Glutamatergic neuron (in vitro differentiated cells): Measurements from ENCODE around the gene PIWIL4. TPM values are rescaled to one million over a fixed set of nuclear protein-coding genes. Genes with fewer than 3 reads are reported as not detected.

Experiments
- DNase-seq: peaks from one replicate; pipeline ENCODE4 v3.0.0; 2022
- H3K27ac Mint-ChIP-seq: one replicate; pipeline ENCODE4 v1.8.0; 2020; ENCODE audit warnings: mild to moderate bottlenecking, mixed read lengths, inconsistent platforms; ENCODE audit not compliant: unreplicated experiment
- H3K27me3 Mint-ChIP-seq: one replicate; pipeline ENCODE4 v1.8.0; 2020; ENCODE audit warnings: mild to moderate bottlenecking, moderate library complexity, mixed read lengths, inconsistent platforms; ENCODE audit not compliant: unreplicated experiment
- H3K36me3 Mint-ChIP-seq: one replicate; pipeline ENCODE4 v1.8.0; 2020; ENCODE audit warnings: mild to moderate bottlenecking, mixed read lengths, inconsistent platforms; ENCODE audit not compliant: unreplicated experiment
- H3K4me1 Mint-ChIP-seq: one replicate; pipeline ENCODE4 v1.8.0; 2020; ENCODE audit warnings: mild to moderate bottlenecking, low read depth, mixed read lengths, inconsistent platforms; ENCODE audit not compliant: unreplicated experiment
- H3K4me3 Mint-ChIP-seq: one replicate; pipeline ENCODE4 v1.8.0; 2020; ENCODE audit warnings: mild to moderate bottlenecking, mixed read lengths, inconsistent platforms; ENCODE audit not compliant: unreplicated experiment
- H3K9me3 Mint-ChIP-seq: one replicate; pipeline ENCODE4 v1.8.0; 2020; ENCODE audit warnings: mild to moderate bottlenecking, moderate library complexity, mixed read lengths, inconsistent platforms; ENCODE audit not compliant: unreplicated experiment
- CTCF ChIP-seq: fragments of 200-600 bp; sonication (generic); IDR thresholded peaks from one replicate; pipeline ENCODE4 v1.5.0; 2021; ENCODE audit not compliant: partially characterized antibody, unreplicated experiment
- total RNA-seq: library from RNA; stranded (reverse); fragmentation: NEBNext Ultra II Directional; extraction: Animal tissue kit (Norgen Biotek cat#: 25700); gene quantifications from one replicate; pipeline ENCODE4 v1.2.1, GENCODE V29; 2021; ENCODE audit not compliant: unreplicated experiment

Gene PIWIL4
- total RNA-seq, 1 donor from 2014 or later = 0.69 TPM

- TF ChIP-seq CTCF = no peak
- Mint-ChIP-seq H3K4me3 (no peak overlapping the region), H3K4me1 (no peaks in the 10 kb centered on the region), H3K27ac (no peak overlapping the region), H3K36me3 (no peaks in the 10 kb centered on the region), H3K27me3 (no peaks in the 10 kb centered on the region), H3K9me3 (no peaks in the 10 kb centered on the region)
- no peak for DNase-seq
Observed at GRCh38 chr11:94533696-94534630, 33.2 kb upstream of the PIWIL4 start.

- no peak for DNase-seq
- Mint-ChIP-seq H3K4me3 (no peak overlapping the region), H3K36me3 (no peaks in the 10 kb centered on the region), H3K4me1 (no peaks in the 10 kb centered on the region), H3K27ac (no peak overlapping the region), H3K9me3 (no peaks in the 10 kb centered on the region), H3K27me3 (no peaks in the 10 kb centered on the region)
- TF ChIP-seq CTCF = no peak
Observed at GRCh38 chr11:94536386-94536785, 30.8 kb upstream of the PIWIL4 start.

- Mint-ChIP-seq H3K4me3 (no peak overlapping the region), H3K27me3 (no peaks in the 10 kb centered on the region), H3K36me3 (no peaks in the 10 kb centered on the region), H3K9me3 (no peaks in the 10 kb centered on the region), H3K27ac (no peak overlapping the region), H3K4me1 (no peaks in the 10 kb centered on the region)
- DNase-seq = no peak
- TF ChIP-seq CTCF = no peak
Observed at GRCh38 chr11:94537031-94537600, 30.1 kb upstream of the PIWIL4 start.

- H3K9me3 Mint-ChIP-seq = peaks cover 2% of the 10 kb centered on the region
- no peak for DNase-seq
- no peak for TF ChIP-seq CTCF
- H3K36me3 Mint-ChIP-seq = no peaks in the 10 kb centered on the region
- H3K27ac Mint-ChIP-seq = no peak overlapping the region
- H3K27me3 Mint-ChIP-seq = peaks cover 2% of the 10 kb centered on the region
- H3K4me3 Mint-ChIP-seq = no peak overlapping the region
- H3K4me1 Mint-ChIP-seq = no peaks in the 10 kb centered on the region
Observed at GRCh38 chr11:94539420-94539819, 27.7 kb upstream of the PIWIL4 start.
